ENCODE measurements around the gene SEMA3F.

GRCh38 chr3:50190936-50191660 lies 36.0 kb downstream of the SEMA3F start, which contains the start of gene GNAT1:
- TF ChIP-seq CTCF (IDR thresholded peaks at IDR 0.05; ENCODE audit: insufficient read depth, low read length) (no peak), SPI1 (IDR thresholded peaks at IDR 0.05; ENCODE audit: borderline replicate concordance, low read depth) (peak; percentile 11; the same call in 1 of the 2 replicates), REST (IDR thresholded peaks at IDR 0.05; ENCODE audit: insufficient replicate concordance, low read depth) (no peak), POLR2AphosphoS5 (IDR thresholded peaks at IDR 0.05; ENCODE audit: low read depth) (no peak), GABPA (IDR thresholded peaks at IDR 0.05; ENCODE audit: low read depth) (no peak)
